Lower leg skin (tissue), 3 donors: ENCODE measurements around the gene ANKRD42.

Experiments used
- POLR2A ChIP-seq, 2 donors: fragments of 450-650 bp; IDR thresholded peaks; one replicate each; pipeline ENCODE4 v1.6.1; 2016 to 2017; ENCODE audit warnings: antibody characterized with exemption in 2 of 2, mild to moderate bottlenecking in 1 of 2, moderate library complexity in 1 of 2
- TF ChIP-seq, protein P1 (sequence below), 3 donors: fragments of 450-650 bp; IDR thresholded peaks; one replicate each; pipeline ENCODE4 v1.5.1; 2016; ENCODE audit warnings: antibody characterized with exemption in 3 of 3, mild to moderate bottlenecking in 3 of 3, moderate library complexity in 2 of 3

DNA sequence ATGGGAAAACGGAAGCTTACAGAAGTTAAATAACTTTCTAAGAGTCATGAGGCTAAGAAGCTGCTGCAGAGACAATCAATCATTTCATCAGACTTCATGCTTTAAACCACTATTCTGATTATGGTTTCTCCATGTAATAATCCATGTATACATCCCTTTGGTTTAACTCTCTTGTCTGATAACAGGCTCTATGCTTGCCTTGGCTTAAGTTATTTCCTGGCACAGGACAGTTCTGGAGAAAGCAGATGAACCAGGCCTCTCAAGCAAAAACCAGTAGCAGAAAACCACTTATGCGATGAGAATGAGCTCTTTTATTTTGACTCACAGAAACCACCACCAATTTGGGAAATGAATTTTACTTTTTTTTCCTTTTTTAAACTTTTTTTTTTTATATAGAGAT lies 43.1 kb upstream of the ANKRD42 start:
- TF ChIP-seq, protein P1, sequence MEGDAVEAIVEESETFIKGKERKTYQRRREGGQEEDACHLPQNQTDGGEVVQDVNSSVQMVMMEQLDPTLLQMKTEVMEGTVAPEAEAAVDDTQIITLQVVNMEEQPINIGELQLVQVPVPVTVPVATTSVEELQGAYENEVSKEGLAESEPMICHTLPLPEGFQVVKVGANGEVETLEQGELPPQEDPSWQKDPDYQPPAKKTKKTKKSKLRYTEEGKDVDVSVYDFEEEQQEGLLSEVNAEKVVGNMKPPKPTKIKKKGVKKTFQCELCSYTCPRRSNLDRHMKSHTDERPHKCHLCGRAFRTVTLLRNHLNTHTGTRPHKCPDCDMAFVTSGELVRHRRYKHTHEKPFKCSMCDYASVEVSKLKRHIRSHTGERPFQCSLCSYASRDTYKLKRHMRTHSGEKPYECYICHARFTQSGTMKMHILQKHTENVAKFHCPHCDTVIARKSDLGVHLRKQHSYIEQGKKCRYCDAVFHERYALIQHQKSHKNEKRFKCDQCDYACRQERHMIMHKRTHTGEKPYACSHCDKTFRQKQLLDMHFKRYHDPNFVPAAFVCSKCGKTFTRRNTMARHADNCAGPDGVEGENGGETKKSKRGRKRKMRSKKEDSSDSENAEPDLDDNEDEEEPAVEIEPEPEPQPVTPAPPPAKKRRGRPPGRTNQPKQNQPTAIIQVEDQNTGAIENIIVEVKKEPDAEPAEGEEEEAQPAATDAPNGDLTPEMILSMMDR (IDR thresholded peaks at IDR 0.05) = no peak
- TF ChIP-seq POLR2A (IDR thresholded peaks at IDR 0.05) = no peak
